ENCODE data around the gene GAL3ST1.

The GAL3ST1 gene

DNA sequence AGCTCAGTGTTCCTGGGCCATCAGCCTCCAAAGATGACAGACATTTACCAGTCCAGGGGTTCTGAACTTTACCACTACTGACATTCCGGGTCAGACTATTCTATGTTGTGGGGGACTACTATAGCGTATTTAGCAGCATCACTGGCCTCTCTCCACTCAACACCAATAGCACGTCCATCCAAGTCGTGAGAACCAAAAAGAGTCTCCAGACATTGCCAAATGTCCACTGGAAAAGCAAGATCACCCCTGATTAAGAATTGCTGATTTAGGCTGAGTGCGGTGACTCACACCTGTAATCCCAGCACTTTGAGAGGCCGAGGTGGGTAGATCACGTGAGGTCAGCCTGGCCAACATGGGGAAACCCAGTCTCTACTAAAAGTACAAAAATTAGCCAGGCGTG lies 11.9 kb upstream of the GAL3ST1 start:
- TF ChIP-seq, protein P1, sequence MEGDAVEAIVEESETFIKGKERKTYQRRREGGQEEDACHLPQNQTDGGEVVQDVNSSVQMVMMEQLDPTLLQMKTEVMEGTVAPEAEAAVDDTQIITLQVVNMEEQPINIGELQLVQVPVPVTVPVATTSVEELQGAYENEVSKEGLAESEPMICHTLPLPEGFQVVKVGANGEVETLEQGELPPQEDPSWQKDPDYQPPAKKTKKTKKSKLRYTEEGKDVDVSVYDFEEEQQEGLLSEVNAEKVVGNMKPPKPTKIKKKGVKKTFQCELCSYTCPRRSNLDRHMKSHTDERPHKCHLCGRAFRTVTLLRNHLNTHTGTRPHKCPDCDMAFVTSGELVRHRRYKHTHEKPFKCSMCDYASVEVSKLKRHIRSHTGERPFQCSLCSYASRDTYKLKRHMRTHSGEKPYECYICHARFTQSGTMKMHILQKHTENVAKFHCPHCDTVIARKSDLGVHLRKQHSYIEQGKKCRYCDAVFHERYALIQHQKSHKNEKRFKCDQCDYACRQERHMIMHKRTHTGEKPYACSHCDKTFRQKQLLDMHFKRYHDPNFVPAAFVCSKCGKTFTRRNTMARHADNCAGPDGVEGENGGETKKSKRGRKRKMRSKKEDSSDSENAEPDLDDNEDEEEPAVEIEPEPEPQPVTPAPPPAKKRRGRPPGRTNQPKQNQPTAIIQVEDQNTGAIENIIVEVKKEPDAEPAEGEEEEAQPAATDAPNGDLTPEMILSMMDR (IDR thresholded peaks at IDR 0.05; ENCODE audit: low read depth, low read length) = no peak
- no peak for DNase-seq (ENCODE audit: low read depth, low spot score)
- no peak overlapping the region for H3K4me3 ChIP-seq (ENCODE audit: low read depth, low read length)
- in situ Hi-C loops (cut with HindIII; ENCODE audit: low sequenced_read_pairs) = no loop called here

DNA sequence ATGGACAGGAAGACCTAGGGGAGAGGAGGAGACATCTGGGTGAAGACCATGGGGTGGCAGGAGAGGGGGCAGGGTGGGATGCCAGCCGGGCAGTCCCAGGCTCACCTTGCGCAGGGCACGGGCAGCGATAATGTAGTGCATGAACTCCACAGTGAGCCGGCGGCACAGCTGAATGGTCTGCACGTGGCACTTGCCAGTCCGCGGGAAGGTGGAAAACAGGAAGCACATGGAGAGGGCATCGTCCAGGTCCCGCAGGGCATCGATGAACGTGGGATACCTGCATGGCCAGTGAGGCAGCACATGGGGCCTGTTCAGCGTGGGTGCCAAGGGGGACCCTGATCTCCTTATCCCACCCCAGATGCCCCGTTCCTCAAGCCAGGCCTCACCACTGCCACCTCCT lies 10.0 kb upstream of the GAL3ST1 start:
- in situ Hi-C loops (cut with HindIII; ENCODE audit: low sequenced_read_pairs) = no loop called here
- no peak overlapping the region for H3K4me3 ChIP-seq (ENCODE audit: low read depth, low read length)
- TF ChIP-seq, protein P1 (IDR thresholded peaks at IDR 0.05; ENCODE audit: low read depth, low read length) = no peak
- DNase-seq (ENCODE audit: low read depth, low spot score) = no peak

DNA sequence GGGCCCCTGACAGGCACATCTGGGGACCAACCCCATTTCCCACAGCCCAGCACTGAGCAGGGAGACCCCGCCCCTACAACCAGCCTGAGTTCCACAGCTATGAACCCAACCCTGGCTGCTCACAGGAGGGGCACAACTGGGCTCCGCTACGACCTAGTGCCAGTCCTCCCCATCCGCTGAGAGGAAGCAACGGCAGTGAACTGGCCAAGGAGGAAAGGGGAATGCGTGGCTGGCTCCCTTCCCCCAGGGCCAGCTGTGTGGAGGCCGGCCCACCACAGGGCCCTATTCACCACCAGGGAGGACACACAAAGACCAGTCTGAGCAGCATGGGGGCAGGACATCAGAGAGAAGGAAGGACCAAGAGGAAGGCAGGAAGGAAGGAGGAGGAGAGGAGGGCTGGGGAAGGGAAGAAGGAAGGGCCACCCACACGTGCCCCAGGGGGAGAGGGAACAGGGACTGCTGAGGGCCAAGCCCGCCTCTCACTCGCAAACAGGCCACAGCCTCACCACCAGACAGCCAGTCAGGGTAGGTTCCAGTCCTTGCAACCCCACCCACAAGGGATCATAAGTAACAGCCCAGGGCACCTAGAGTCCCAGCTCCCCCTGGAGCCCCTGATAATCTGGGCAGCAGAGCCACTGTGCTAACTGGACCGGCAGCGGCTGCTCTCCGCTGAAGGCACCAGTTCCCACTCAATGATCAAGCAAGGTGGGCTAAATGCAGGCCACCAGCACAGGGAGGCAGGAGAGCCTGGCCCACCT lies 8.5 kb upstream of the GAL3ST1 start:
- TF ChIP-seq, protein P1 (IDR thresholded peaks at IDR 0.05; ENCODE audit: low read depth, low read length) = no peak
- no peak for DNase-seq (ENCODE audit: low read depth, low spot score)
- in situ Hi-C loops (cut with HindIII; ENCODE audit: low sequenced_read_pairs) = no loop called here

DNA sequence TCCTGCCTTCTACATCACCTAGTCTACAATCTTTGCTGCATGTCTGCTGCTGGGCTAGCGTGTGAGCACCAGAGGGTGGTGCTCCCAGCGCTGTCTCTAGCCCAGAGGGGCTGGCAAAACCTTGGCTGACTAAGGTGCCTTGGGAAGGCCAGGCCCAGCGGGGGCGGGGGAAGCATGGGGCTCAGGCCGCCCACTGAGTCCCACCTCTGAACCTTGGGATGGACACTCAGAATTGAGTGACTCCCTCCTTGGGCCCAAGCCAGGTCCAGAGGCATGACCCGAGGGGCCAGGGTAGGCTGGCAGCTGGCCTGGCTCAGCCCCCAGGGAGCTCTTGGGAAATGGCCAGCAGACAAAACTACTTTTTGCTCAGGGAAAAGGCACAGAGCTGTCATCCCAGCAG lies 7.6 kb upstream of the GAL3ST1 start:
- in situ Hi-C loops (cut with HindIII; ENCODE audit: low sequenced_read_pairs) = no loop called here
- H3K4me3 ChIP-seq (ENCODE audit: low read depth, low read length) = no peak overlapping the region
- TF ChIP-seq, protein P1 (IDR thresholded peaks at IDR 0.05; ENCODE audit: low read depth, low read length) = no peak
- DNase-seq (ENCODE audit: low read depth, low spot score) = no peak

More for the DNA sequence above, 8.5 kb upstream of the GAL3ST1 start:
- no peak overlapping the region for H3K4me3 ChIP-seq (ENCODE audit: low read depth, low read length)

DNA sequence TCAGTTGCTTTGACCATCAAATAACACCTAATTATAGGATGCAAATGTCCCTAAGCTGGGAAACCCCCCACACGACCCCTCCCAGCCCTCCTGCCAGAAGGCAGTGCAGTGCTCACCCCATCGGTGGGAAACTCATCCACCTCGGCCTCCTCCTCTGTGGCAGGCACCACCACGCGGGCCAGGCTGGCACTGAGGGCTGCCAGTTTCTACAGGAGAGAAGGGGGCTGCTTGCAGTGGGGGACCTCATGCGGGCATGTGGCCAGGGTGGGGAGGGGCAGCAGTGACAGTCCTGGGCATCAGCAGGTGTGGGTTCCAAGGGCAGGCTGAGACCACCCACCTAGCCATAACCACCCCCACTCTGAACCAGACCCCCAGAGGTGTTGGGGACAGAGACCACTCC lies 6.4 kb upstream of the GAL3ST1 start:
- TF ChIP-seq, protein P1 (IDR thresholded peaks at IDR 0.05; ENCODE audit: low read depth, low read length) = no peak
- in situ Hi-C loops (cut with HindIII; ENCODE audit: low sequenced_read_pairs) = no loop called here
- no peak overlapping the region for H3K4me3 ChIP-seq (ENCODE audit: low read depth, low read length)

DNA sequence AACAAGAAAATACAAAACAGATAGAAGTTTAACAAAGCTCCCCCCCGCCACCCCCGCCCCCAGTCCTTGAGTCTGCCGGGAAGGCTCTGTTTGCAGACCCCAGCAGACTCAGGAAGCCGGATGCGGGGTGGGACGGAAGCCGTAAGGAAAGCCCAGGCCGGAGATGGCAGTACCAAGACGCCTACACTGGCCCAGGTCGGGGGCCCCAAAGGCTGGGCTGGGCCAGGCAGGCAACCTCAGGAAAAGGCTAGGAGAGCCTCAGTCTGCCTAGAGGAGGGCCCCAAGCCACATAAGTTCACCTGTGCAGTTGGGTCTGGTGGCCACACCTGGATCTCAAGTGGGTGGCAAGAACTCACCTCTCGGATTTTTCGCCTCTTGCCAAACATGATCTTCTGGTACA lies 4.0 kb upstream of the GAL3ST1 start:
- TF ChIP-seq, protein P1 (IDR thresholded peaks at IDR 0.05; ENCODE audit: low read depth, low read length) = no peak
- DNase-seq (ENCODE audit: low read depth, low spot score) = no peak
- H3K4me3 ChIP-seq (ENCODE audit: low read depth, low read length) = no peak overlapping the region
- in situ Hi-C loops (cut with HindIII; ENCODE audit: low sequenced_read_pairs) = no loop called here

More for the DNA sequence above, 6.4 kb upstream of the GAL3ST1 start:
- DNase-seq (ENCODE audit: low read depth, low spot score) = no peak

Data from astrocyte of the spinal cord (primary cell).